IMR-90 (cell line): ENCODE data around the gene C19orf25. TPM values are rescaled to one million over a fixed set of nuclear protein-coding genes. Genes with fewer than 3 reads are reported as not detected.

Experiments
- ATAC-seq: fragments of 200-7000 bp; cut with Tn5 transposase; 2 replicates; pipeline ENCODE4 v1.9.1; 2020; ENCODE audit warnings: low read depth, mild to moderate bottlenecking, moderate library complexity
- BruUV-seq: library from RNA; stranded (reverse); fragments of 400-500 nt; replicated peaks from 2 replicates; lab custom pipeline; 2021; lab: Mats Ljungman, UMichigan
- CTCF ChIA-PET: fragments of 300-600 bp; formaldehyde crosslinking; extraction: SDS; loops from one replicate; lab custom pipeline; 2021; ENCODE audit warnings: antibody characterized with exemption; lab: Yijun Ruan, JAX
- POLR2A ChIA-PET: fragments of 300-600 bp; sonication (Branson Sonifier 250); formaldehyde crosslinking; loops from one replicate; lab custom pipeline; 2022; ENCODE audit warnings: antibody characterized with exemption; ENCODE audit not compliant: unreplicated experiment; lab: Charles Lee
- DNase-seq: peaks from one replicate; pipeline ENCODE4 v3.0.0; 2013
- H2AFZ ChIP-seq: replicated peaks from 2 replicates; pipeline ENCODE3; 2013; ENCODE audit warnings: low read length, mild to moderate bottlenecking; ENCODE audit not compliant: poor library complexity
- H2AK5ac ChIP-seq: 2 replicates; pipeline ENCODE4 v1.6.1; 2013; ENCODE audit warnings: low read depth, low read length, inconsistent platforms
- H2AK9ac ChIP-seq: replicated peaks from 2 replicates; pipeline ENCODE3; 2013; ENCODE audit warnings: mild to moderate bottlenecking, low read depth, low read length, moderate library complexity; ENCODE audit not compliant: poor library complexity
- H2BK120ac ChIP-seq: 2 replicates; pipeline ENCODE4 v1.6.1; 2013; ENCODE audit warnings: low read depth, low read length, inconsistent platforms
- H2BK15ac ChIP-seq: 3 replicates; pipeline ENCODE4 v1.6.1; 2013; ENCODE audit warnings: low read depth, low read length, inconsistent platforms
- H2BK20ac ChIP-seq: 2 replicates; pipeline ENCODE4 v1.6.1; 2013; ENCODE audit warnings: low read depth, mild to moderate bottlenecking, inconsistent platforms, low read length, moderate library complexity
- H2BK5ac ChIP-seq: 2 replicates; pipeline ENCODE4 v1.6.1; 2013; ENCODE audit warnings: mild to moderate bottlenecking, low read depth, low read length, inconsistent platforms; ENCODE audit not compliant: poor library complexity, severe bottlenecking
- H3K14ac ChIP-seq: replicated peaks from 2 replicates; pipeline ENCODE4 v1.6.1; 2013; ENCODE audit warnings: low read depth, low read length, inconsistent platforms
- H3K18ac ChIP-seq: 2 replicates; pipeline ENCODE4 v1.6.1; 2013; ENCODE audit warnings: low read depth, low read length, control low read depth
- H3K23ac ChIP-seq: 2 replicates; pipeline ENCODE4 v1.6.1; 2013; ENCODE audit warnings: low read depth, low read length, inconsistent platforms
- H3K27ac ChIP-seq: 2 replicates; pipeline ENCODE4 v1.5.1; 2013; ENCODE audit warnings: mild to moderate bottlenecking, control low read depth, low read length; ENCODE audit not compliant: insufficient read depth
- H3K27me3 ChIP-seq: 2 replicates; pipeline ENCODE4 v1.6.1; 2013; ENCODE audit warnings: low read length; ENCODE audit not compliant: control insufficient read depth, insufficient read depth
- H3K36me3 ChIP-seq: 2 replicates; pipeline ENCODE4 v1.6.1; 2013; ENCODE audit warnings: low read length, mixed read lengths; ENCODE audit not compliant: control insufficient read depth, insufficient read depth
- H3K4ac ChIP-seq: 2 replicates; pipeline ENCODE4 v1.6.1; 2013; ENCODE audit warnings: low read depth, low read length, inconsistent platforms
- H3K4me1 ChIP-seq: 2 replicates; pipeline ENCODE4 v1.6.1; 2013; ENCODE audit warnings: low read length, mixed read lengths; ENCODE audit not compliant: control insufficient read depth, insufficient read depth
- H3K4me2 ChIP-seq: 2 replicates; pipeline ENCODE4 v1.6.1; 2013; ENCODE audit warnings: low read depth, mild to moderate bottlenecking, control low read depth, low read length, moderate library complexity
- H3K4me3 ChIP-seq: 2 replicates; pipeline ENCODE4 v1.5.1; 2013; ENCODE audit warnings: low read depth, mild to moderate bottlenecking, control low read depth, low read length, moderate library complexity; ENCODE audit not compliant: insufficient read depth
- H3K56ac ChIP-seq: 2 replicates; pipeline ENCODE4 v1.6.1; 2013; ENCODE audit warnings: low read length, inconsistent platforms; ENCODE audit not compliant: insufficient read depth; ENCODE audit errors: extremely low read depth
- H3K79me1 ChIP-seq, 2 experiments: 2 replicates each; pipeline ENCODE4 v1.6.1; 2013; ENCODE audit warnings: low read length in 2 of 2, inconsistent platforms in 1 of 2, low read depth in 1 of 2
- H3K9ac ChIP-seq: 2 replicates; pipeline ENCODE4 v1.6.1; 2013; ENCODE audit warnings: low read depth, low read length, control low read depth
- H3K9me1 ChIP-seq: 2 replicates; pipeline ENCODE4 v1.6.1; 2013; ENCODE audit warnings: low read length, inconsistent platforms; ENCODE audit not compliant: insufficient read depth
- H3K9me3 ChIP-seq: 2 replicates; pipeline ENCODE4 v1.6.1; 2013; ENCODE audit warnings: low read length; ENCODE audit not compliant: control insufficient read depth, insufficient read depth
- H4K20me1 ChIP-seq: 2 replicates; pipeline ENCODE4 v1.6.1; 2013; ENCODE audit warnings: low read length, inconsistent platforms; ENCODE audit not compliant: insufficient read depth
- H4K5ac ChIP-seq: 2 replicates; pipeline ENCODE4 v1.6.1; 2013; ENCODE audit warnings: mild to moderate bottlenecking, low read depth, low read length, control low read depth
- H4K8ac ChIP-seq, 2 experiments: 2 replicates each; pipeline ENCODE4 v1.6.1; 2013; ENCODE audit warnings: low read depth in 2 of 2, low read length in 2 of 2, control low read depth in 1 of 2, inconsistent platforms in 1 of 2
- H4K91ac ChIP-seq: 2 replicates; pipeline ENCODE4 v1.6.1; 2013; ENCODE audit warnings: low read depth, low read length, inconsistent platforms; ENCODE audit not compliant: insufficient read depth
- BHLHE40 ChIP-seq: fragments of 150-350 bp; IDR thresholded peaks from 2 replicates; pipeline ENCODE4 v1.6.1; 2016; ENCODE audit warnings: mild to moderate bottlenecking, low read depth, low read length
- CEBPB ChIP-seq: IDR thresholded peaks from 2 replicates; pipeline ENCODE4 v1.6.1; 2012; ENCODE audit warnings: low read depth, low read length, improper control_type of control experiment
- CHD1 ChIP-seq: IDR thresholded peaks from 2 replicates; pipeline ENCODE4 v1.6.1; 2012; ENCODE audit warnings: low read depth, low read length, improper control_type of control experiment
- CTCF ChIP-seq: conservative IDR thresholded peaks from 2 replicates; pipeline ENCODE4 v1.5.1; 2012; ENCODE audit warnings: mild to moderate bottlenecking, low read depth, low read length, improper control_type of control experiment
- FOS ChIP-seq: fragments of 150-350 bp; IDR thresholded peaks from 2 replicates; pipeline ENCODE4 v1.6.1; 2016; ENCODE audit warnings: low read depth, low read length
- MAFK ChIP-seq: IDR thresholded peaks from 2 replicates; pipeline ENCODE4 v1.6.1; 2012; ENCODE audit warnings: low read depth, low read length, improper control_type of control experiment
- MXI1 ChIP-seq: IDR thresholded peaks from 2 replicates; pipeline ENCODE4 v1.6.1; 2012; ENCODE audit warnings: low read depth, mild to moderate bottlenecking, low read length, moderate library complexity, borderline replicate concordance
- NFE2L2 ChIP-seq: fragments of 150-350 bp; IDR thresholded peaks from 2 replicates; pipeline ENCODE4 v1.6.1; 2016; ENCODE audit warnings: low read depth, mild to moderate bottlenecking, low read length
- POLR2A ChIP-seq: IDR thresholded peaks from 2 replicates; pipeline ENCODE4 v1.6.1; 2012; ENCODE audit warnings: mild to moderate bottlenecking, low read depth, low read length
- RAD21 ChIP-seq: IDR thresholded peaks from 2 replicates; pipeline ENCODE4 v1.6.1; 2012; ENCODE audit warnings: low read length, improper control_type of control experiment
- RFX5 ChIP-seq: IDR thresholded peaks from 2 replicates; pipeline ENCODE4 v1.8.0; 2012; ENCODE audit warnings: low read depth, mild to moderate bottlenecking, low read length, moderate library complexity
- SMC3 ChIP-seq: fragments of 150-350 bp; IDR thresholded peaks from 2 replicates; pipeline ENCODE4 v1.6.1; 2016; ENCODE audit warnings: low read depth, mild to moderate bottlenecking, antibody characterized with exemption, low read length, moderate library complexity
- USF2 ChIP-seq: fragments of 150-350 bp; IDR thresholded peaks from 2 replicates; pipeline ENCODE4 v1.6.1; 2017; ENCODE audit warnings: mild to moderate bottlenecking, antibody characterized with exemption, low read length, low read depth
- WGBS, 2 experiments: methylation state at CpG; one replicate each; pipeline versions ENCODE4 v1.1.5 to v1.1.7; 2013; ENCODE audit warnings: missing lambda C conversion rate in 2 of 2; ENCODE audit not compliant: insufficient read length in 1 of 2; ENCODE audit errors: extremely low coverage in 2 of 2; 5-methylcytosine and 5-hydroxymethylcytosine counted together
- dilution Hi-C: fragments of 300-500 bp; cut with HindIII; formaldehyde crosslinking; loops from one replicate; pipeline ENCODE4 v1.14.3; 2018; ENCODE audit warnings: low sequenced_read_pairs; ENCODE audit not compliant: unreplicated experiment
- in situ Hi-C: fragments of 300-500 bp; cut with MboI; formaldehyde crosslinking; loops from 3 replicates; pipeline ENCODE4 v1.14.3; 2019; ENCODE audit warnings: low sequenced_read_pairs, inconsistent platforms, mixed read lengths
- intact Hi-C: fragments of 100-400 bp; cut with micrococcal nuclease; formaldehyde crosslinking; loops from 2 replicates; pipeline ENCODE4 v1.10.0; 2022
- polyA plus RNA-seq, 3 experiments: library from polyadenylated mRNA; depleted of rRNA; stranded (reverse); fragments of >200 nt; gene quantifications; 2 replicates each; pipeline ENCODE4 v1.2.3, GENCODE V29; 2012; ENCODE audit warnings: low replicate concordance in 1 of 3
- total RNA-seq: library from RNA; depleted of rRNA; stranded (reverse); fragments of >200 nt; gene quantifications from 2 replicates; pipeline ENCODE4 v1.2.3, GENCODE V29; 2012

Gene C19orf25
- total and polyA plus RNA-seq, 2 of the 4 experiments (the other 2 are of a cell fraction), result 10.4 to 34.9 TPM

- H3K36me3 ChIP-seq, result peaks cover 52% of the 10 kb centered on the region
- H3K9me1 ChIP-seq, result no peaks in the 10 kb centered on the region; the same call in 1 of the 2 replicates
- H3K4me3 ChIP-seq, result peak within 1 kb of the TSS; percentile 84
- H2BK120ac ChIP-seq, result no peak within 1 kb of the TSS
- peak within 1 kb of the TSS; percentile 99 for H2AK9ac ChIP-seq
- H3K27ac ChIP-seq, result peak within 1 kb of the TSS; percentile 94
- no peak within 1 kb of the TSS for H2BK15ac ChIP-seq
- peak within 1 kb of the TSS; percentile 91 for H3K4me2 ChIP-seq
- H3K9ac ChIP-seq, result peak within 1 kb of the TSS; percentile 80
- peak within 1 kb of the TSS; percentile 81 for H2AK5ac ChIP-seq
- H4K5ac ChIP-seq, result peak within 1 kb of the TSS; percentile 87
- H3K79me1 ChIP-seq, result peaks cover 24 to 38% of the 10 kb centered on the region in 2 experiments
- peak within 1 kb of the TSS; percentile 93 for H2AFZ ChIP-seq
- ChIA-PET POLR2A (interaction anchor here (0.6 kb wide), 1 partner anchor 141 kb away, joined by 9 read pairs; no protein-coding TSS in a partner anchor), CTCF (no interaction called here)
- H3K4me1 ChIP-seq, result peaks cover 6% of the 10 kb centered on the region
- H3K9me3 ChIP-seq, result no peaks in the 10 kb centered on the region
- 2% methylated on average over 76 of the region's 100 CpGs; no CpG with 5 or more reads in 1 of the 2 experiments for WGBS, 2 experiments
- H4K91ac ChIP-seq, result peak within 1 kb of the TSS; percentile 55
- peak within 1 kb of the TSS; percentile 72 for H3K4ac ChIP-seq
- peak within 1 kb of the TSS; percentile 48 to 89; a peak in 3 of 4 replicates for H4K8ac ChIP-seq
- in situ Hi-C loops (no loop called here), dilution Hi-C loops (no loop called here), intact Hi-C loops (no loop called here)
- DNase-seq, result peak; percentile 94
- peak within 1 kb of the TSS; percentile 61 for H3K56ac ChIP-seq
- no peaks in the 10 kb centered on the region for H3K27me3 ChIP-seq
- peak; percentile 93 for ATAC-seq
- peaks cover 49% of the 10 kb centered on the region for H4K20me1 ChIP-seq
- H2BK20ac ChIP-seq, result no peak within 1 kb of the TSS
- no peak within 1 kb of the TSS; the same call in 1 of the 2 replicates for H3K18ac ChIP-seq
- peak within 1 kb of the TSS; percentile 98 for H2BK5ac ChIP-seq
- TSS peak; percentile 67 for BruUV-seq
- H3K14ac ChIP-seq, result peak within 1 kb of the TSS; percentile 96
- H3K23ac ChIP-seq, result peak within 1 kb of the TSS; percentile 95
- TF ChIP-seq CTCF, result peak; percentile 97
- TF ChIP-seq USF2, result peak; percentile 43; the same call in 1 of the 2 replicates
- TF ChIP-seq CHD1, result peak; percentile 87; the same call in 1 of the 2 replicates
- TF ChIP-seq POLR2A, result peak; percentile 98
- no peak for TF ChIP-seq CEBPB
- peak; percentile 46; the same call in 1 of the 2 replicates for TF ChIP-seq BHLHE40
- TF ChIP-seq RAD21, result peak; percentile 41
- no peak for TF ChIP-seq RFX5
- peak; percentile 3; the same call in 1 of the 2 replicates for TF ChIP-seq NFE2L2
- TF ChIP-seq SMC3, result peak; percentile 48
- TF ChIP-seq MXI1, result peak; percentile 71; the same call in 1 of the 2 replicates
- no peak for TF ChIP-seq FOS
- TF ChIP-seq MAFK, result no peak
Measured at GRCh38 chr19:1438035-1438932, 40.7 kb downstream of the C19orf25 start, which contains the start of gene RPS15. RPS15 (plus strand) TSS chr19:1438396; CDS start chr19:1438426, 30 bp downstream.
